WTC11 (cell line): ENCODE data around the gene PLD3. TPM values are rescaled to one million over a fixed set of nuclear protein-coding genes. Genes with fewer than 3 reads are reported as not detected.

Experiments
- ATAC-seq: fragments of 200-7000 bp; cut with Tn5 transposase; 2 replicates; pipeline ENCODE4 v1.10.0; 2021; ENCODE audit warnings: mild to moderate bottlenecking, moderate library complexity
- CTCF ChIA-PET: fragments of 300-600 bp; sonication (Branson Sonifier 250); formaldehyde crosslinking; loops from one replicate; lab custom pipeline; 2021; ENCODE audit warnings: antibody characterized with exemption; lab: Charles Lee
- POLR2A ChIA-PET: fragments of 350-600 bp; sonication (Branson Sonifier 250); formaldehyde crosslinking; loops from one replicate; lab custom pipeline; 2021; ENCODE audit warnings: antibody characterized with exemption; lab: Charles Lee
- DNase-seq: peaks from one replicate; pipeline ENCODE4 v3.0.0; 2021; ENCODE audit warnings: low spot score
- H3K27ac Mint-ChIP-seq: 2 replicates; pipeline ENCODE4 v1.8.0; 2021; ENCODE audit warnings: mixed read lengths
- H3K27me3 Mint-ChIP-seq: 2 replicates; pipeline ENCODE4 v1.8.0; 2021; ENCODE audit warnings: low read depth, mild to moderate bottlenecking, moderate library complexity, mixed read lengths
- H3K36me3 Mint-ChIP-seq: 2 replicates; pipeline ENCODE4 v1.8.0; 2021; ENCODE audit warnings: mixed read lengths
- H3K4me1 Mint-ChIP-seq: 2 replicates; pipeline ENCODE4 v1.8.0; 2022; ENCODE audit warnings: mixed read lengths
- H3K4me3 Mint-ChIP-seq: 2 replicates; pipeline ENCODE4 v1.8.0; 2021; ENCODE audit warnings: mild to moderate bottlenecking, moderate library complexity, mixed read lengths
- H3K9me3 Mint-ChIP-seq: 2 replicates; pipeline ENCODE4 v1.8.0; 2021; ENCODE audit warnings: mixed read lengths
- ATF2 ChIP-seq: sonication (generic); formaldehyde crosslinking; IDR thresholded peaks from 2 replicates; pipeline ENCODE4 v1.8.1; 2022; ENCODE audit warnings: low read depth, missing genetic modification reagents, borderline replicate concordance
- ATF3 ChIP-seq: sonication (generic); formaldehyde crosslinking; conservative IDR thresholded peaks from 2 replicates; pipeline ENCODE4 v1.8.1; 2022; ENCODE audit warnings: mild to moderate bottlenecking, missing genetic modification reagents
- E2F5 ChIP-seq: sonication (generic); formaldehyde crosslinking; IDR thresholded peaks from 2 replicates; pipeline ENCODE4 v1.8.1; 2022; ENCODE audit warnings: mild to moderate bottlenecking, moderate library complexity, missing genetic modification reagents
- EMX1 ChIP-seq: fragments of 250-450 bp; sonication (Bioruptor Pico); IDR thresholded peaks from 2 replicates; pipeline ENCODE4 v1.8.0; 2021; ENCODE audit warnings: mild to moderate bottlenecking
- FOXJ3 ChIP-seq: sonication (generic); formaldehyde crosslinking; IDR thresholded peaks from 2 replicates; pipeline ENCODE4 v1.9.0; 2021; ENCODE audit warnings: missing genetic modification reagents, mild to moderate bottlenecking, borderline replicate concordance
- FOXP1 ChIP-seq: sonication (generic); formaldehyde crosslinking; IDR thresholded peaks from 2 replicates; pipeline ENCODE4 v1.8.0; 2022; ENCODE audit warnings: missing genetic modification reagents, mild to moderate bottlenecking, moderate library complexity, borderline replicate concordance
- IRF1 ChIP-seq: sonication (generic); formaldehyde crosslinking; IDR thresholded peaks from 2 replicates; pipeline ENCODE4 v1.8.0; 2023; ENCODE audit warnings: missing genetic modification reagents
- KAT7 ChIP-seq: sonication (generic); formaldehyde crosslinking; IDR thresholded peaks from 2 replicates; pipeline ENCODE4 v1.8.1; 2023; ENCODE audit warnings: missing genetic modification reagents, mild to moderate bottlenecking, borderline replicate concordance
- SMAD3 ChIP-seq: sonication (generic); formaldehyde crosslinking; IDR thresholded peaks from 2 replicates; pipeline ENCODE4 v1.8.0; 2022; ENCODE audit warnings: missing genetic modification reagents, mild to moderate bottlenecking, borderline replicate concordance
- ZNF232 ChIP-seq: sonication (generic); formaldehyde crosslinking; IDR thresholded peaks from 2 replicates; pipeline ENCODE4 v1.8.0; 2022; ENCODE audit warnings: mild to moderate bottlenecking, missing genetic modification reagents
- ZNF281 ChIP-seq: sonication (generic); formaldehyde crosslinking; IDR thresholded peaks from 2 replicates; pipeline ENCODE4 v1.8.0; 2023; ENCODE audit warnings: mild to moderate bottlenecking, missing genetic modification reagents
- ZNF512 ChIP-seq: sonication (generic); formaldehyde crosslinking; IDR thresholded peaks from 2 replicates; pipeline ENCODE4 v1.8.1; 2022; ENCODE audit warnings: missing genetic modification reagents, borderline replicate concordance
- total RNA-seq: library from RNA; stranded (reverse); gene quantifications from 3 replicates; pipeline ENCODE4 v1.2.3, GENCODE V29; 2021

PLD3 gene
- total RNA-seq, 1 experiment from 2014 or later = 190 TPM

GRCh38 chr19:40370997-40371801 is 22.7 kb downstream of the PLD3 start (continued):
- TF ChIP-seq ZNF281 (no peak), KAT7 (CRISPR knock-in tag) (no peak), E2F5 (CRISPR knock-in tag) (no peak), FOXJ3 (CRISPR knock-in tag) (no peak), IRF1 (no peak), FOXP1 (CRISPR knock-in tag) (no peak), ATF3 (CRISPR knock-in tag) (no peak)

GRCh38 chr19:40371802-40372122 is 23.3 kb downstream of the PLD3 start:
- CTCF ChIA-PET = interaction anchor here (0.9 kb wide), 1 partner anchor 9 kb away, joined by 5 read pairs; no protein-coding TSS in a partner anchor
- H3K4me3 Mint-ChIP-seq = no peak overlapping the region
- no peak for TF ChIP-seq KAT7 (CRISPR knock-in tag)
- TF ChIP-seq FOXP1 (CRISPR knock-in tag) = no peak
- no peak for TF ChIP-seq ZNF512 (CRISPR knock-in tag)
- TF ChIP-seq ZNF232 = no peak
- TF ChIP-seq EMX1 (CRISPR knock-in tag) = no peak
- no peak for TF ChIP-seq SMAD3 (CRISPR knock-in tag)
- TF ChIP-seq, all 79 proteins: peak for 0
- no peak for ATAC-seq
- H3K36me3 Mint-ChIP-seq = peaks cover 30% of the 10 kb centered on the region
- POLR2A ChIA-PET = no interaction called here
- H3K4me1 Mint-ChIP-seq = peaks cover 4% of the 10 kb centered on the region
- H3K27me3 Mint-ChIP-seq = no peaks in the 10 kb centered on the region
- no peak overlapping the region for H3K27ac Mint-ChIP-seq
- no peaks in the 10 kb centered on the region for H3K9me3 Mint-ChIP-seq
- DNase-seq = no peak

- peaks cover 27% of the 10 kb centered on the region for H3K36me3 Mint-ChIP-seq
- TF ChIP-seq ATF2 (CRISPR knock-in tag) = no peak
- ChIA-PET CTCF (interaction anchor here (0.6 kb wide), 1 partner anchor 140 kb away, joined by 5 read pairs; no protein-coding TSS in a partner anchor), POLR2A (no interaction called here)
- H3K4me1 Mint-ChIP-seq = no peaks in the 10 kb centered on the region
- ATAC-seq = no peak
- H3K27me3 Mint-ChIP-seq = no peaks in the 10 kb centered on the region
- no peak overlapping the region for H3K4me3 Mint-ChIP-seq
- no peak overlapping the region for H3K27ac Mint-ChIP-seq
- no peaks in the 10 kb centered on the region for H3K9me3 Mint-ChIP-seq
- no peak for DNase-seq
These were observed 25.6 kb downstream of the PLD3 start for GRCh38 chr19:40374084-40374483.
